ENCODE data around the gene JAM3.

Gene JAM3

DNA sequence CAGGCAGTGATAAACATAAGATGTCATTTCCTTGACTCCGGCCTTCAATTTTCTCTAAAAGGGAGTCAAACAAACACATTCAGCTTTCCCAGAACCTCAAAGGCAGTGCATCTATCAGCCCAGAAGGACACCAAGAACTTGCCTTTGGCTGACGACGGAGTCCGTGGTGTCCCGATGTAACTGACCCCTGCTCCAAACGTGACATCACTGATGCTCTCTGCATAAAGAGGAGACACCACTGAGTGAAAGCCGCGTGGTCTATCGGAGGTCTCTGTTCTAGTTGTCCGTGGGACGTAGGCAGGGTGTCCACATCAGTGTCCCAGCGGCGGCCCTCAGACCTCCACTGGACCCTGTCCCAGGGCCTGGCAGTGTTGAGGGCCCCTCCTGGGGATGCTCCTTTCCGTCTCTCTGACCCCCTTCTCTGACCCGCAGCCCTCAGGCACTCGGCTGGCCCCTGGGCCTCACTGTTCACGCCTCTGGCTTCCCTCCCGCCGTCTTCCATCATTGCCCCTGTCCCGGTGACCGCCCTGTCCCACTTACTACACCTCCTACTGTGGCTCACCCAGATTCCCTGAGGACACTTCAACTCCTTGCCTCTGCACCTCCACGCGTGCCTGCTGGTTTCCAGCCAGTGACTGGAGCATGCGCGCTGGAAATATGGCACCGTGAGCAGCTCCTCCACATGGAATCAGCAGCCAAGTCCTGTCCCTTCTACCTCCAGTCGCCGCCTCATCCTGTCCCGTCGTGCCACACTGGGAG is 84.5 kb downstream of the JAM3 start:
- Histone ChIP-seq H3K27me3 (ENCODE audit: low read length) (no peaks in the 10 kb centered on the region), H4K20me1 (ENCODE audit: low read depth, low read length) (no peaks in the 10 kb centered on the region), H3K4me2 (ENCODE audit: low read depth, low read length, poor library complexity, severe bottlenecking) (no peak overlapping the region), H3K27ac (ENCODE audit: low read depth, low read length) (no peak overlapping the region), H3F3A (ENCODE audit: insufficient read depth) (no peaks in the 10 kb centered on the region), H3K79me2 (ENCODE audit: insufficient read depth, low read length) (no peaks in the 10 kb centered on the region), H3K9ac (ENCODE audit: low read length) (no peak overlapping the region), H3K9me3 (ENCODE audit: insufficient read depth, low read length) (no peaks in the 10 kb centered on the region), H3K9me2 (replicated peaks; ENCODE audit: insufficient read depth, low read length) (no peaks in the 10 kb centered on the region), H3K36me3 (ENCODE audit: low read length) (no peaks in the 10 kb centered on the region), H3K4me3 (ENCODE audit: insufficient read depth, low read length, poor library complexity, severe bottlenecking) (no peak overlapping the region), H2AFZ (ENCODE audit: low read depth, low read length, severe bottlenecking) (no peak overlapping the region)
- no peak for TF ChIP-seq EZH2phosphoT487 (conservative IDR thresholded peaks at IDR 0.05; ENCODE audit: low read length)
- TF ChIP-seq, protein P1, sequence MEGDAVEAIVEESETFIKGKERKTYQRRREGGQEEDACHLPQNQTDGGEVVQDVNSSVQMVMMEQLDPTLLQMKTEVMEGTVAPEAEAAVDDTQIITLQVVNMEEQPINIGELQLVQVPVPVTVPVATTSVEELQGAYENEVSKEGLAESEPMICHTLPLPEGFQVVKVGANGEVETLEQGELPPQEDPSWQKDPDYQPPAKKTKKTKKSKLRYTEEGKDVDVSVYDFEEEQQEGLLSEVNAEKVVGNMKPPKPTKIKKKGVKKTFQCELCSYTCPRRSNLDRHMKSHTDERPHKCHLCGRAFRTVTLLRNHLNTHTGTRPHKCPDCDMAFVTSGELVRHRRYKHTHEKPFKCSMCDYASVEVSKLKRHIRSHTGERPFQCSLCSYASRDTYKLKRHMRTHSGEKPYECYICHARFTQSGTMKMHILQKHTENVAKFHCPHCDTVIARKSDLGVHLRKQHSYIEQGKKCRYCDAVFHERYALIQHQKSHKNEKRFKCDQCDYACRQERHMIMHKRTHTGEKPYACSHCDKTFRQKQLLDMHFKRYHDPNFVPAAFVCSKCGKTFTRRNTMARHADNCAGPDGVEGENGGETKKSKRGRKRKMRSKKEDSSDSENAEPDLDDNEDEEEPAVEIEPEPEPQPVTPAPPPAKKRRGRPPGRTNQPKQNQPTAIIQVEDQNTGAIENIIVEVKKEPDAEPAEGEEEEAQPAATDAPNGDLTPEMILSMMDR (IDR thresholded peaks at IDR 0.05; ENCODE audit: insufficient read depth, low read length, poor library complexity, severe bottlenecking) = no peak

DNA sequence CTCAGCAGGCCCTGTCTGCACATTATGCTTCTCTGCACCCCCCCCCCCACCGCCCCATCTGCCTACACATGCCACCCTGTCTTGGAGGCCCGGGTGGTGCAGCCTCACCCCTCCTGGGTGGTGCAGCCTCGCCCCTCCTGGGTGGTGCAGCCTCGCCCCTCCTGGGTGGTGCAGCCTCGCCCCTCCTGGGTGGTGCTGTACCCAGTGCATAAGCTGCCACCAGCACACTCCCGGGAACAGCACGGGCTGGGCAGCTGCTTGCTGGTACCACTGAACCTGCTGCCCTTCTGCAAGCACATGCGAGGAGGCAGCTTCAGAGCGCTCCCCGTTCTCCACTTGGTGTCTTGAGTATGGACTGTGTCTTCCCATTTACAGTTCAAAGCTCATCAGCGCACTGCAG is 85.6 kb downstream of the JAM3 start:
- Histone ChIP-seq H4K20me1 (ENCODE audit: low read depth, low read length) (no peaks in the 10 kb centered on the region), H3K9ac (ENCODE audit: low read length) (no peak overlapping the region), H3K4me2 (ENCODE audit: low read depth, low read length, poor library complexity, severe bottlenecking) (no peak overlapping the region), H3K27ac (ENCODE audit: low read depth, low read length) (no peak overlapping the region), H2AFZ (ENCODE audit: low read depth, low read length, severe bottlenecking) (no peak overlapping the region), H3F3A (ENCODE audit: insufficient read depth) (no peaks in the 10 kb centered on the region), H3K79me2 (ENCODE audit: insufficient read depth, low read length) (no peaks in the 10 kb centered on the region), H3K9me3 (ENCODE audit: insufficient read depth, low read length) (no peaks in the 10 kb centered on the region), H3K27me3 (ENCODE audit: low read length) (no peaks in the 10 kb centered on the region), H3K9me2 (replicated peaks; ENCODE audit: insufficient read depth, low read length) (no peaks in the 10 kb centered on the region), H3K36me3 (ENCODE audit: low read length) (no peaks in the 10 kb centered on the region), H3K4me3 (ENCODE audit: insufficient read depth, low read length, poor library complexity, severe bottlenecking) (no peak overlapping the region)
- TF ChIP-seq, protein P1 (IDR thresholded peaks at IDR 0.05; ENCODE audit: insufficient read depth, low read length, poor library complexity, severe bottlenecking) = no peak
- TF ChIP-seq EZH2phosphoT487 (conservative IDR thresholded peaks at IDR 0.05; ENCODE audit: low read length) = no peak

DNA sequence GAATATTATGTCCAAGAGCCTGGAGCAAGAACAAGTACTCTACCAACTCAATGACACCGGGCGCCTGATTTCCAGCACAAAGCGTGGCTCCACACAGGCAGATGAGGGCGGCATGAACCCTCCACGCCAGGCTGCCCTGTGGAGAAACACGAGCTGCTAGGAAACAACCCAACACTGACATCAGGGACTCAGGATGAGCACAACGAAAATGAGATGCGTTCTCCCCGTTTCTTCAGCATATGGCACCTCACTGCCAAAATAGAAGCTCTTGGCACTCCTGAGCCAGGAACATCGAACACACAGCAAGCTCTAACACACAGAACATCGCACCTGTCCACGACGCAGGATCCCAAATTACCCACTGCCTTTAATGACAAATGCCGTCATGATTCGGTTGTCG is 86.6 kb downstream of the JAM3 start:
- no peak overlapping the region for H3K27ac ChIP-seq (ENCODE audit: low read depth, low read length)

More for the DNA sequence above, 86.6 kb downstream of the JAM3 start:
- H3K9me3 ChIP-seq (ENCODE audit: insufficient read depth, low read length) = no peaks in the 10 kb centered on the region
- no peaks in the 10 kb centered on the region for H3K9me2 ChIP-seq (replicated peaks; ENCODE audit: insufficient read depth, low read length)
- no peak overlapping the region for H3K4me3 ChIP-seq (ENCODE audit: insufficient read depth, low read length, poor library complexity, severe bottlenecking)
- H3K9ac ChIP-seq (ENCODE audit: low read length) = no peak overlapping the region
- TF ChIP-seq, protein P1 (IDR thresholded peaks at IDR 0.05; ENCODE audit: insufficient read depth, low read length, poor library complexity, severe bottlenecking) = no peak
- no peak for TF ChIP-seq EZH2phosphoT487 (conservative IDR thresholded peaks at IDR 0.05; ENCODE audit: low read length)
- no peak overlapping the region for H3K4me2 ChIP-seq (ENCODE audit: low read depth, low read length, poor library complexity, severe bottlenecking)
- no peaks in the 10 kb centered on the region for H3K36me3 ChIP-seq (ENCODE audit: low read length)
- no peaks in the 10 kb centered on the region for H4K20me1 ChIP-seq (ENCODE audit: low read depth, low read length)
- no peak overlapping the region for H2AFZ ChIP-seq (ENCODE audit: low read depth, low read length, severe bottlenecking)
- no peaks in the 10 kb centered on the region for H3K27me3 ChIP-seq (ENCODE audit: low read length)
- no peaks in the 10 kb centered on the region for H3F3A ChIP-seq (ENCODE audit: insufficient read depth)
- H3K79me2 ChIP-seq (ENCODE audit: insufficient read depth, low read length) = no peaks in the 10 kb centered on the region

All from SU-DHL-6 (cell line).